Gastrocnemius medialis (tissue), 4 donors: ENCODE results near the gene GNAT1. TPM values are rescaled to one million over a fixed set of nuclear protein-coding genes. Genes with fewer than 3 reads are reported as not detected.
"Not testable (repeated sequence)": the region's sequence is repeated elsewhere in the genome, so short reads cannot be mapped to it uniquely, and the experiment has no call there.

Experiments
- ATAC-seq, 2 donors: fragments of 150-250 bp; one replicate each; pipeline ENCODE4 v1.9.1; 2016
- DNase-seq, 2 donors: peaks; one replicate each; pipeline ENCODE4 v3.0.0-alpha.2; 2019
- H3K27ac ChIP-seq, 4 donors: fragments of 200-600 bp; sonication (generic); 1 replicate in 1 of 4; 2 replicates in 3 of 4; pipeline ENCODE4 v1.5.1; 2016 to 2018; ENCODE audit warnings: mild to moderate bottlenecking in 2 of 4, moderate library complexity in 1 of 4
- H3K27me3 ChIP-seq, 3 donors: fragments of 200-600 bp; sonication (generic) in 2 of 3; 1 replicate in 1 of 3; 2 replicates in 2 of 3; pipeline versions ENCODE4 v1.5.1 to v1.6.0; 2016 to 2019; ENCODE audit warnings: mild to moderate bottlenecking in 1 of 3, moderate library complexity in 1 of 3
- H3K36me3 ChIP-seq, 2 donors: fragments of 200-600 bp; sonication (generic) in 1 of 2; one replicate each; pipeline ENCODE4 v1.5.1; 2017 to 2018
- H3K4me1 ChIP-seq, 2 donors: fragments of 200-600 bp; sonication (generic) in 1 of 2; one replicate each; pipeline ENCODE4 v1.5.1; 2016 to 2017; ENCODE audit warnings: mild to moderate bottlenecking in 2 of 2
- H3K4me3 ChIP-seq, 4 donors: fragments of 200-600 bp; sonication (generic) in 3 of 4; 1 replicate in 1 of 4; 2 replicates in 3 of 4; pipeline ENCODE4 v1.5.1; 2016 to 2019; ENCODE audit warnings: mild to moderate bottlenecking in 2 of 4
- H3K9me3 ChIP-seq, 3 donors: fragments of 200-600 bp; sonication (generic) in 2 of 3; 1 replicate in 1 of 3; 2 replicates in 2 of 3; pipeline ENCODE4 v1.5.1; 2016 to 2019
- CTCF ChIP-seq, 5 experiments: fragments of 450-650 bp in 3 of 5; fragments of 200-600 bp in 2 of 5; sonication (generic) in 2 of 5; IDR thresholded peaks in 4 of 5; conservative IDR thresholded peaks in 1 of 5; 1 replicate in 4 of 5; 2 replicates in 1 of 5; pipeline ENCODE4 v1.5.1; 2016 to 2019; ENCODE audit warnings: antibody characterized with exemption in 5 of 5, mild to moderate bottlenecking in 3 of 5, moderate library complexity in 3 of 5
- POLR2A ChIP-seq, 2 donors: fragments of 450-650 bp; IDR thresholded peaks; one replicate each; pipeline ENCODE4 v1.6.1; 2017; ENCODE audit warnings: antibody characterized with exemption in 2 of 2, mild to moderate bottlenecking in 2 of 2, moderate library complexity in 2 of 2
- in situ Hi-C, 4 donors: fragments of 200-750 bp; cut with MboI; loops; one replicate each; pipeline versions ENCODE4 v1.15.0 to v1.8.0; 2017; ENCODE audit warnings: low sequenced_read_pairs in 4 of 4
- intact Hi-C: fragments of 100-400 bp; cut with DNase I; formaldehyde crosslinking; loops from one replicate; pipeline ENCODE4 v1.15.1; 2023; ENCODE audit warnings: low total_unique reads
- total RNA-seq, 4 donors: library from RNA; depleted of rRNA; stranded (reverse); fragments of >200 nt; gene quantifications; one replicate each; pipeline versions ENCODE4 v1.1.0 to v1.2.3, GENCODE V29; 2016

The GNAT1 gene
- total RNA-seq, 4 donors from 2014 or later, result not detected

GRCh38 chr3:50241713-50242380, 50.4 kb downstream of the GNAT1 start:
- in situ Hi-C loops (no loop called here), intact Hi-C loops (no loop called here)
- no peak for DNase-seq
- Histone ChIP-seq H3K9me3 (no peaks in the 10 kb centered on the region), H3K36me3 (no peaks in the 10 kb centered on the region), H3K4me3 (peak overlapping the region in 1 of 4 donors; percentile 1), H3K27me3 (no peaks in the 10 kb centered on the region), H3K4me1 (peaks cover 63 to 90% of the 10 kb centered on the region in 2 donors), H3K27ac (peak overlapping the region; percentile 87 to 96 (median 87))
- no peak for TF ChIP-seq CTCF (IDR thresholded peaks at IDR 0.05 in 4 of 5, conservative IDR thresholded peaks at IDR 0.05 in 1 of 5)
- no peak for TF ChIP-seq POLR2A (IDR thresholded peaks at IDR 0.05)
- ATAC-seq, result no peak

GRCh38 chr3:50242381-50242770, 51.0 kb downstream of the GNAT1 start:
- Histone ChIP-seq H3K36me3 (no peaks in the 10 kb centered on the region), H3K4me1 (peaks cover 65 to 90% of the 10 kb centered on the region in 2 donors), H3K27me3 (no peaks in the 10 kb centered on the region), H3K27ac (peak overlapping the region; percentile 87 to 96 (median 87)), H3K4me3 (peak overlapping the region in 1 of 4 donors; percentile 1), H3K9me3 (no peaks in the 10 kb centered on the region)
- intact Hi-C loops (no loop called here), in situ Hi-C loops (no loop called here)
- DNase-seq (no peak), ATAC-seq (no peak)
- no peak for TF ChIP-seq CTCF (IDR thresholded peaks at IDR 0.05 in 4 of 5, conservative IDR thresholded peaks at IDR 0.05 in 1 of 5)
- no peak for TF ChIP-seq POLR2A (IDR thresholded peaks at IDR 0.05)

- peaks cover 71 to 89% of the 10 kb centered on the region in 2 donors for H3K4me1 ChIP-seq
- H3K36me3 ChIP-seq, result no peaks in the 10 kb centered on the region
- no peaks in the 10 kb centered on the region for H3K27me3 ChIP-seq
- H3K27ac ChIP-seq, result peak overlapping the region; percentile 87 to 96 (median 87)
- ATAC-seq (no peak), DNase-seq (peak; percentile 49 to 58)
- in situ Hi-C loops, result no loop called here
- intact Hi-C loops, result no loop called here
- H3K4me3 ChIP-seq, result peak overlapping the region in 1 of 4 donors; percentile 3
- no peaks in the 10 kb centered on the region for H3K9me3 ChIP-seq
- TF ChIP-seq CTCF (IDR thresholded peaks at IDR 0.05 in 4 of 5, conservative IDR thresholded peaks at IDR 0.05 in 1 of 5) (no peak), POLR2A (IDR thresholded peaks at IDR 0.05) (no peak)
Measured at GRCh38 chr3:50242851-50243542, 51.6 kb downstream of the GNAT1 start.

GRCh38 chr3:50243543-50243895, 52.1 kb downstream of the GNAT1 start:
- no peaks in the 10 kb centered on the region for H3K27me3 ChIP-seq
- intact Hi-C loops (no loop called here), in situ Hi-C loops (no loop called here)
- peaks cover 71 to 89% of the 10 kb centered on the region in 2 donors for H3K4me1 ChIP-seq
- TF ChIP-seq POLR2A (IDR thresholded peaks at IDR 0.05), result no peak
- no peak for TF ChIP-seq CTCF (IDR thresholded peaks at IDR 0.05 in 4 of 5, conservative IDR thresholded peaks at IDR 0.05 in 1 of 5)
- ATAC-seq (no peak), DNase-seq (no peak)
- H3K4me3 ChIP-seq, result peak overlapping the region in 1 of 4 donors; percentile 3
- no peaks in the 10 kb centered on the region for H3K9me3 ChIP-seq
- peak overlapping the region; percentile 87 to 96 (median 87) for H3K27ac ChIP-seq
- no peaks in the 10 kb centered on the region for H3K36me3 ChIP-seq

- H3K36me3 ChIP-seq, in situ Hi-C loops, intact Hi-C loops, H3K9me3 ChIP-seq, ATAC-seq, DNase-seq, H3K27me3 ChIP-seq: not testable (repeated sequence)
- peak overlapping the region; percentile 80 to 96 (median 87) for H3K27ac ChIP-seq
- H3K4me1 ChIP-seq, result peaks cover 71 to 91% of the 10 kb centered on the region in 2 donors
- peak overlapping the region in 1 of 4 donors; percentile 57 for H3K4me3 ChIP-seq
Measured at GRCh38 chr3:50244813-50245212, 53.4 kb downstream of the GNAT1 start.
